Right lobe of liver (tissue), 6 donors: ENCODE data around the gene ZNF580. TPM values are rescaled to one million over a fixed set of nuclear protein-coding genes. Genes with fewer than 3 reads are reported as not detected.

ENCODE experiments used
- ATAC-seq, 4 donors: fragments of 200-7000 bp; cut with Tn5 transposase; one replicate each; pipeline ENCODE4 v1.9.1; 2020; ENCODE audit warnings: mild to moderate bottlenecking in 4 of 4, moderate library complexity in 4 of 4
- DNase-seq, 3 donors: peaks; one replicate each; pipeline ENCODE4 v3.0.0-alpha.2; 2020
- H3K27ac ChIP-seq, 3 donors: fragments of 200-600 bp; one replicate each; pipeline ENCODE4 v1.8.0; 2022
- H3K27me3 ChIP-seq, 2 donors: fragments of 200-600 bp; one replicate each; pipeline ENCODE4 v1.8.0; 2022
- H3K36me3 ChIP-seq, 4 donors: fragments of 200-600 bp; sonication (generic) in 1 of 4; one replicate each; pipeline versions ENCODE4 v1.5.1 to v1.8.0; 2017 to 2022; ENCODE audit warnings: control low read depth in 1 of 4
- H3K4me1 ChIP-seq, 4 donors: fragments of 200-600 bp; sonication (generic) in 1 of 4; one replicate each; pipeline versions ENCODE4 v1.5.1 to v1.8.0; 2017 to 2022; ENCODE audit warnings: control low read depth in 1 of 4
- H3K4me3 ChIP-seq, 3 donors: fragments of 200-600 bp; one replicate each; pipeline ENCODE4 v1.8.0; 2022
- H3K9me3 ChIP-seq, 4 donors: fragments of 200-600 bp; sonication (generic) in 1 of 4; one replicate each; pipeline versions ENCODE4 v1.5.1 to v1.8.0; 2017 to 2022; ENCODE audit warnings: control low read depth in 1 of 4
- POLR2A ChIP-seq: fragments of 450-650 bp; IDR thresholded peaks from one replicate; pipeline ENCODE4 v1.6.1; 2017; ENCODE audit warnings: antibody characterized with exemption, mild to moderate bottlenecking
- WGBS: methylation state at CpG from one replicate; pipeline ENCODE4 v1.1.6; 2018; ENCODE audit warnings: low coverage, low lambda C conversion rate; ENCODE audit not compliant: insufficient coverage; ENCODE audit errors: missing lambda C conversion rate; 5-methylcytosine and 5-hydroxymethylcytosine counted together
- intact Hi-C, 2 donors: fragments of 100-400 bp; cut with DNase I; formaldehyde crosslinking; loops; one replicate each; pipeline versions ENCODE4 v1.11.2 to v1.14.1; 2022
- total RNA-seq, 6 experiments: library from RNA; depleted of rRNA in 2 of 6; stranded (reverse); fragments of >200 nt in 2 of 6; fragmentation: NEBNext Ultra II Directional in 3 of 6; extraction: Animal tissue kit (Norgen Biotek cat#: 25700) in 3 of 6; gene quantifications; one replicate each; pipeline versions ENCODE4 v1.1.0 to v1.2.4, GENCODE V29; 2016 to 2023
- TF ChIP-seq, protein P1 (sequence below), 4 donors: fragments of 200-600 bp in 3 of 4; fragments of 450-650 bp in 1 of 4; IDR thresholded peaks; one replicate each; pipeline versions ENCODE4 v1.5.1 to v1.8.0; 2016 to 2022; ENCODE audit warnings: antibody characterized with exemption in 4 of 4, mild to moderate bottlenecking in 2 of 4
- donor health status: DM: no; HTN: yes; CAD: no.
- donor health status: DM: no; HTN: no; CAD: no.
- donor health status: DM: no; HTN: no; CAD: no.
- donor health status: DM: no; HTN: yes; CAD: no.
- donor health status: DM: no; HTN: yes; CAD: no.

The ZNF580 gene
- total RNA-seq, 6 experiments from 2014 or later: 5.4 to 11.6 (median 6.5) TPM

- TF ChIP-seq, protein P1, sequence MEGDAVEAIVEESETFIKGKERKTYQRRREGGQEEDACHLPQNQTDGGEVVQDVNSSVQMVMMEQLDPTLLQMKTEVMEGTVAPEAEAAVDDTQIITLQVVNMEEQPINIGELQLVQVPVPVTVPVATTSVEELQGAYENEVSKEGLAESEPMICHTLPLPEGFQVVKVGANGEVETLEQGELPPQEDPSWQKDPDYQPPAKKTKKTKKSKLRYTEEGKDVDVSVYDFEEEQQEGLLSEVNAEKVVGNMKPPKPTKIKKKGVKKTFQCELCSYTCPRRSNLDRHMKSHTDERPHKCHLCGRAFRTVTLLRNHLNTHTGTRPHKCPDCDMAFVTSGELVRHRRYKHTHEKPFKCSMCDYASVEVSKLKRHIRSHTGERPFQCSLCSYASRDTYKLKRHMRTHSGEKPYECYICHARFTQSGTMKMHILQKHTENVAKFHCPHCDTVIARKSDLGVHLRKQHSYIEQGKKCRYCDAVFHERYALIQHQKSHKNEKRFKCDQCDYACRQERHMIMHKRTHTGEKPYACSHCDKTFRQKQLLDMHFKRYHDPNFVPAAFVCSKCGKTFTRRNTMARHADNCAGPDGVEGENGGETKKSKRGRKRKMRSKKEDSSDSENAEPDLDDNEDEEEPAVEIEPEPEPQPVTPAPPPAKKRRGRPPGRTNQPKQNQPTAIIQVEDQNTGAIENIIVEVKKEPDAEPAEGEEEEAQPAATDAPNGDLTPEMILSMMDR (IDR thresholded peaks at IDR 0.05): no peak
- H3K4me3 ChIP-seq: no peak overlapping the region
- peak; percentile 17 to 42 (median 30) for ATAC-seq
- peaks cover 0 to 67% (median 33%) of the 10 kb centered on the region in 4 donors for H3K4me1 ChIP-seq
- peaks cover 0 to 25% (median 10%) of the 10 kb centered on the region in 4 donors for H3K36me3 ChIP-seq
- H3K27ac ChIP-seq: peak overlapping the region; percentile 29 to 77 (median 43)
- no peaks in the 10 kb centered on the region for H3K27me3 ChIP-seq
- peak in 1 of 3 donors; percentile 71 for DNase-seq
- no peaks in the 10 kb centered on the region for H3K9me3 ChIP-seq
- 50% methylated on average over 14 of the region's 21 CpGs for whole genome bisulfite sequencing
- intact Hi-C loops: no loop called here
Observed at GRCh38 chr19:55678121-55678671, 37.4 kb downstream of the ZNF580 start.

GRCh38 chr19:55679343-55680257, 38.8 kb downstream of the ZNF580 start:
- H3K36me3 ChIP-seq: peaks cover 0 to 22% (median 10%) of the 10 kb centered on the region in 4 donors
- ATAC-seq: no peak
- intact Hi-C loops: loop anchor here in 1 of 2 donors (10.0 kb wide), 1 partner anchor 125 kb away; no protein-coding TSS in a partner anchor
- no peak overlapping the region for H3K4me3 ChIP-seq
- TF ChIP-seq POLR2A: no peak
- TF ChIP-seq, protein P1 (IDR thresholded peaks at IDR 0.05): no peak
- no peaks in the 10 kb centered on the region for H3K9me3 ChIP-seq
- H3K4me1 ChIP-seq: peaks cover 0 to 71% (median 37%) of the 10 kb centered on the region in 4 donors
- no peak overlapping the region for H3K27ac ChIP-seq
- H3K27me3 ChIP-seq: no peaks in the 10 kb centered on the region
- DNase-seq: peak in 1 of 3 donors; percentile 52
- 63% methylated on average over 3 of the region's 24 CpGs for whole genome bisulfite sequencing

DNA sequence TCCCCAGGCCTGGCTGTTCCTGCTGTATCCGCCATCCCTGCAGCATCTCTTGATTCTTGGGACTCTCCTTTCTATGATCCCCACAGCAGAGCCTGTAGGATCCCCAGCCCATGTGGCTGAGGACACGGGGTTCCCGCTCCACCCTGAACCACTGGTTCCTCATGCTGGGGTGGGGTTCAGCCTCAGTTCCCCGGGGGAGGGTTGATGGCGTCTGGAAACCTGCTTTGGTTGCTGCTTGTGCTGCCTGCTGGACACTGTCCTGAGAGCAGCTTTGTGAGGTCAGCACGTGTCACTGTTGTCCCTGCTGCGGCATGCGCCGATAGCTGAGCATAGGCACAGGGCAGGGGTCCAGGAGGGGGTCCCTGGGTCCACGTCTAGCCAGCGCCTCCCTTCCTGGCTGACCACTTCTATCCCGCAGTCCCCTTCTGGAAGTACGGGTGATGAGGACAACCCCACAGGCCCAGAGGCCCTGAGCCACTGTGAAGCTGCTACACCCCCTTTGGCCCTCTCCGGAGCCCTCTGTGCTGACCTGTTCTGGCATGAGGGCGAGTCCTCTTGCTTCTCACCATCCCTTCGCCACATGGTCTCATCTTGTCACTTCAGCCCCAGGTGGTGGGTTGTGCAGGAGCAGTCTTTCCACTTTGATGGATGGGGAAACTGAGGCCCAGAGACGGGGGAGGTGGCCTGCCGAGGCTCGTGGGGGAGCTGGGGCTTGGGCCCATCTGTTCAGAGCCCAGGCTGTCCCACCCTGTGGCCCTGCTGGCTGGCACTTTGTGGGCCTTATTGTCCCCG, 39.7 kb downstream of the ZNF580 start:
- no peaks in the 10 kb centered on the region for H3K27me3 ChIP-seq
- ATAC-seq (no peak), DNase-seq (peak in 1 of 3 donors; percentile 56)
- H3K36me3 ChIP-seq: peaks cover 0 to 28% (median 13%) of the 10 kb centered on the region in 4 donors
- peaks cover 0 to 74% (median 41%) of the 10 kb centered on the region in 4 donors for H3K4me1 ChIP-seq
- H3K4me3 ChIP-seq: no peak overlapping the region
- intact Hi-C loops: loop anchor here in 1 of 2 donors (10.0 kb wide), 1 partner anchor 124 kb away; no protein-coding TSS in a partner anchor
- H3K9me3 ChIP-seq: no peaks in the 10 kb centered on the region
- TF ChIP-seq, protein P1 (IDR thresholded peaks at IDR 0.05): no peak
- TF ChIP-seq POLR2A: no peak
- H3K27ac ChIP-seq: no peak overlapping the region
- WGBS: 86% methylated on average over 5 of the region's 20 CpGs
